ENCODE data around the gene HIVEP3.

HIVEP3 gene

GRCh38 chr1:41646186-41646585, 272.5 kb downstream of the HIVEP3 start:
- WGBS (ENCODE audit: insufficient coverage, insufficient read length): no CpG with 5 or more reads among the region's 4 CpGs
- Histone ChIP-seq H3K27me3 (ENCODE audit: control insufficient read depth, insufficient read depth, low read length) (no peaks in the 10 kb centered on the region), H3K27ac (ENCODE audit: low read length) (no peak overlapping the region), H3K36me3 (ENCODE audit: control insufficient read depth, insufficient read depth, low read length) (no peaks in the 10 kb centered on the region), H3K4me3 (ENCODE audit: low read length) (no peak overlapping the region), H3K4me1 (ENCODE audit: control insufficient read depth, insufficient read depth, low read length) (0 out of 2 replicates have a peak, but pooled peaks cover 1% of the 10 kb centered on the region), H3K9me3 (ENCODE audit: control insufficient read depth, insufficient read depth, low read length) (no peaks in the 10 kb centered on the region)
- no peak for DNase-seq (ENCODE audit: low read depth, low spot score)

- Histone ChIP-seq H3K27ac (ENCODE audit: low read length) (no peak overlapping the region), H3K4me3 (ENCODE audit: low read length) (no peak overlapping the region), H3K27me3 (ENCODE audit: control insufficient read depth, insufficient read depth, low read length) (no peaks in the 10 kb centered on the region), H3K9me3 (ENCODE audit: control insufficient read depth, insufficient read depth, low read length) (no peaks in the 10 kb centered on the region), H3K4me1 (ENCODE audit: control insufficient read depth, insufficient read depth, low read length) (0 out of 2 replicates have a peak, but pooled peaks cover 1% of the 10 kb centered on the region), H3K36me3 (ENCODE audit: control insufficient read depth, insufficient read depth, low read length) (no peaks in the 10 kb centered on the region)
- WGBS (ENCODE audit: insufficient coverage, insufficient read length): no CpG with 5 or more reads among the region's 2 CpGs
- DNase-seq (ENCODE audit: low read depth, low spot score): no peak
Measured at GRCh38 chr1:41645062-41645461, 273.7 kb downstream of the HIVEP3 start.

GRCh38 chr1:41642922-41643821, 275.6 kb downstream of the HIVEP3 start:
- no CpG with 5 or more reads among the region's 13 CpGs for WGBS (ENCODE audit: insufficient coverage, insufficient read length)
- Histone ChIP-seq H3K27me3 (ENCODE audit: control insufficient read depth, insufficient read depth, low read length) (no peaks in the 10 kb centered on the region), H3K4me1 (ENCODE audit: control insufficient read depth, insufficient read depth, low read length) (0 out of 2 replicates have a peak, but pooled peaks cover 3% of the 10 kb centered on the region), H3K27ac (ENCODE audit: low read length) (no peak overlapping the region), H3K36me3 (ENCODE audit: control insufficient read depth, insufficient read depth, low read length) (no peaks in the 10 kb centered on the region), H3K9me3 (ENCODE audit: control insufficient read depth, insufficient read depth, low read length) (no peaks in the 10 kb centered on the region), H3K4me3 (ENCODE audit: low read length) (no peak overlapping the region)
- DNase-seq (ENCODE audit: low read depth, low spot score): no peak

GRCh38 chr1:41641941-41642527, 276.7 kb downstream of the HIVEP3 start:
- H3K4me3 ChIP-seq (ENCODE audit: low read length): no peak overlapping the region
- H3K4me1 ChIP-seq (ENCODE audit: control insufficient read depth, insufficient read depth, low read length): 0 out of 2 replicates have a peak, but pooled peaks cover 3% of the 10 kb centered on the region
- H3K27ac ChIP-seq (ENCODE audit: low read length): no peak overlapping the region
- H3K9me3 ChIP-seq (ENCODE audit: control insufficient read depth, insufficient read depth, low read length): no peaks in the 10 kb centered on the region
- no peaks in the 10 kb centered on the region for H3K36me3 ChIP-seq (ENCODE audit: control insufficient read depth, insufficient read depth, low read length)
- WGBS (ENCODE audit: insufficient coverage, insufficient read length): no CpG with 5 or more reads among the region's 7 CpGs
- DNase-seq (ENCODE audit: low read depth, low spot score): no peak
- H3K27me3 ChIP-seq (ENCODE audit: control insufficient read depth, insufficient read depth, low read length): no peaks in the 10 kb centered on the region

- H3K36me3 ChIP-seq (ENCODE audit: control insufficient read depth, insufficient read depth, low read length): no peaks in the 10 kb centered on the region
- H3K4me3 ChIP-seq (ENCODE audit: low read length): no peak overlapping the region
- H3K4me1 ChIP-seq (ENCODE audit: control insufficient read depth, insufficient read depth, low read length): 0 out of 2 replicates have a peak, but pooled peaks cover 3% of the 10 kb centered on the region
- H3K27me3 ChIP-seq (ENCODE audit: control insufficient read depth, insufficient read depth, low read length): no peaks in the 10 kb centered on the region
- no peak overlapping the region for H3K27ac ChIP-seq (ENCODE audit: low read length)
- DNase-seq (ENCODE audit: low read depth, low spot score): no peak
- no peaks in the 10 kb centered on the region for H3K9me3 ChIP-seq (ENCODE audit: control insufficient read depth, insufficient read depth, low read length)
- no CpG with 5 or more reads among the region's 3 CpGs for whole genome bisulfite sequencing (ENCODE audit: insufficient coverage, insufficient read length)
Measured at GRCh38 chr1:41641475-41641814, 277.3 kb downstream of the HIVEP3 start.

DNA sequence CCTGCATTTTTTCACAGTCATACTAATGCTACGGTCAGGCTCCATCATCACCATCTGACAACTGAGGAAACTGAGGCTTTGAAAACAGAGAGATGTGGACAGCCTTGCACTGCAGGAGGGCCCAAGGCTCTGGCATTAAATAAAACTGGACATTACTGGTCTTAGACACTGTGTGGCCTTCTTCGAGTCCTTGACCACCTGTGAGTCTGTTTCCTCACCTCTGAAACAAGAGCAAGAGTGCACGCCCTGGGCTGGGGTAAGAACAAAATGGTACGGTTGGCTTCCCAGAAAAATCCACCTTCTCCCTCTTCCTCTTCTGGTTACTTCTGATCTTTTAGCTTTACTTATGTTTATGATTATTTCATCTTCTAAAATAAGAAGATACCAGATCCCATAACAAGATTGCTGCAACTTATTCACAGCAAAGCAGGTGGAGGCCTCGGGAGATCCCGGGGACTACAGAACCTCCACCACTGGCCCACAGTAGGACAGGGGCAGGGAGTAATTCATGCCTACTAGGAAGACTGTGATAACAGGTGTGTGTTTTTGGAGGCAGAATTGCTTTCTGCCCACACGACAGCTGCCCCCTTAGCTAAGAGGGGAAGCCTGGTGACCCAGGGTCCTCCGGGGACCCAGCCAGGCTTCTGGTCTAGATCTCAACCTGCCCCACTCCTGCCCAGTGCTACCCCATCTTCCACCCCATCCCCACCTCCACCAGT, 277.8 kb downstream of the HIVEP3 start:
- WGBS (ENCODE audit: insufficient coverage, insufficient read length): no CpG with 5 or more reads among the region's 8 CpGs
- Histone ChIP-seq H3K4me3 (ENCODE audit: low read length) (no peak overlapping the region), H3K36me3 (ENCODE audit: control insufficient read depth, insufficient read depth, low read length) (no peaks in the 10 kb centered on the region), H3K4me1 (ENCODE audit: control insufficient read depth, insufficient read depth, low read length) (0 out of 2 replicates have a peak, but pooled peaks cover 3% of the 10 kb centered on the region), H3K27ac (ENCODE audit: low read length) (no peak overlapping the region), H3K9me3 (ENCODE audit: control insufficient read depth, insufficient read depth, low read length) (no peaks in the 10 kb centered on the region), H3K27me3 (ENCODE audit: control insufficient read depth, insufficient read depth, low read length) (no peaks in the 10 kb centered on the region)
- no peak for DNase-seq (ENCODE audit: low read depth, low spot score)

GRCh38 chr1:41640141-41640751, 278.5 kb downstream of the HIVEP3 start:
- Histone ChIP-seq H3K4me1 (ENCODE audit: control insufficient read depth, insufficient read depth, low read length) (0 out of 2 replicates have a peak, but pooled peaks cover 3% of the 10 kb centered on the region), H3K27ac (ENCODE audit: low read length) (no peak overlapping the region), H3K4me3 (ENCODE audit: low read length) (no peak overlapping the region), H3K36me3 (ENCODE audit: control insufficient read depth, insufficient read depth, low read length) (no peaks in the 10 kb centered on the region), H3K27me3 (ENCODE audit: control insufficient read depth, insufficient read depth, low read length) (no peaks in the 10 kb centered on the region), H3K9me3 (ENCODE audit: control insufficient read depth, insufficient read depth, low read length) (no peaks in the 10 kb centered on the region)
- DNase-seq (ENCODE audit: low read depth, low spot score): no peak
- WGBS (ENCODE audit: insufficient coverage, insufficient read length): no CpG with 5 or more reads among the region's 12 CpGs

GRCh38 chr1:41639332-41639936, 279.3 kb downstream of the HIVEP3 start:
- Histone ChIP-seq H3K36me3 (ENCODE audit: control insufficient read depth, insufficient read depth, low read length) (no peaks in the 10 kb centered on the region), H3K4me1 (ENCODE audit: control insufficient read depth, insufficient read depth, low read length) (0 out of 2 replicates have a peak, but pooled peaks cover 2% of the 10 kb centered on the region), H3K4me3 (ENCODE audit: low read length) (no peak overlapping the region), H3K27ac (ENCODE audit: low read length) (no peak overlapping the region), H3K27me3 (ENCODE audit: control insufficient read depth, insufficient read depth, low read length) (no peaks in the 10 kb centered on the region), H3K9me3 (ENCODE audit: control insufficient read depth, insufficient read depth, low read length) (no peaks in the 10 kb centered on the region)
- DNase-seq (ENCODE audit: low read depth, low spot score): no peak
- WGBS (ENCODE audit: insufficient coverage, insufficient read length): no CpG with 5 or more reads among the region's 10 CpGs

GRCh38 chr1:41638086-41639024, 280.4 kb downstream of the HIVEP3 start:
- H3K27ac ChIP-seq (ENCODE audit: low read length): no peak overlapping the region

More at GRCh38 chr1:41638086-41639024, 280.4 kb downstream of the HIVEP3 start:
- H3K36me3 ChIP-seq (ENCODE audit: control insufficient read depth, insufficient read depth, low read length): no peaks in the 10 kb centered on the region
- no peaks in the 10 kb centered on the region for H3K27me3 ChIP-seq (ENCODE audit: control insufficient read depth, insufficient read depth, low read length)
- H3K4me1 ChIP-seq (ENCODE audit: control insufficient read depth, insufficient read depth, low read length): 0 out of 2 replicates have a peak, but pooled peaks cover 2% of the 10 kb centered on the region
- no CpG with 5 or more reads among the region's 4 CpGs for WGBS (ENCODE audit: insufficient coverage, insufficient read length)
- no peaks in the 10 kb centered on the region for H3K9me3 ChIP-seq (ENCODE audit: control insufficient read depth, insufficient read depth, low read length)
- no peak overlapping the region for H3K4me3 ChIP-seq (ENCODE audit: low read length)
- no peak for DNase-seq (ENCODE audit: low read depth, low spot score)

All from iPS DF 6.9 (cell line).